ENCODE measurements around the gene SH3YL1.

DNA sequence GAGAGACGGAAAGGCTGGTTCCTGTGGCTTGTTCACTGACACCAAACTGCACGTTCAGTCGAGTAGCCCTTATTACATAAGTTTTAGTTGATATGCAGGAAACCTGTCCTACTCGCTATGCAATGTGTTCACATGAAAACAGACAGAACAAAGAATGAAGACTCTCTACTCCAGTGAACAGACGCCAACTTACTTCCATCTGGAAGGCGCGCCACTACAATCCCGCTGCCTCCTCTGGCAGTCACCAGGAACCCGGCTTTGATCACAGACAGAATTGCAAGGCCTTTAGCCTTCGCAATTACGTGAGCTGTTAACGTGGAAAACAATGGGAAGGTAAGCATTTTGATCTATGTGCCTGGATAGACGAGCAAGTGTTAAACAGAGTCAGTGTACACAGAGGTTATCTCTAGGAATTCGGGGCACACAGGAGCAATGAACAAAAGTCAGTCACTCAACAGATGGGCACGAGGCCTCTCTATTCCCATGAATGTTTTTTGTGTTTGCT, 14.2 kb downstream of the SH3YL1 start:
- TF ChIP-seq, protein P1, sequence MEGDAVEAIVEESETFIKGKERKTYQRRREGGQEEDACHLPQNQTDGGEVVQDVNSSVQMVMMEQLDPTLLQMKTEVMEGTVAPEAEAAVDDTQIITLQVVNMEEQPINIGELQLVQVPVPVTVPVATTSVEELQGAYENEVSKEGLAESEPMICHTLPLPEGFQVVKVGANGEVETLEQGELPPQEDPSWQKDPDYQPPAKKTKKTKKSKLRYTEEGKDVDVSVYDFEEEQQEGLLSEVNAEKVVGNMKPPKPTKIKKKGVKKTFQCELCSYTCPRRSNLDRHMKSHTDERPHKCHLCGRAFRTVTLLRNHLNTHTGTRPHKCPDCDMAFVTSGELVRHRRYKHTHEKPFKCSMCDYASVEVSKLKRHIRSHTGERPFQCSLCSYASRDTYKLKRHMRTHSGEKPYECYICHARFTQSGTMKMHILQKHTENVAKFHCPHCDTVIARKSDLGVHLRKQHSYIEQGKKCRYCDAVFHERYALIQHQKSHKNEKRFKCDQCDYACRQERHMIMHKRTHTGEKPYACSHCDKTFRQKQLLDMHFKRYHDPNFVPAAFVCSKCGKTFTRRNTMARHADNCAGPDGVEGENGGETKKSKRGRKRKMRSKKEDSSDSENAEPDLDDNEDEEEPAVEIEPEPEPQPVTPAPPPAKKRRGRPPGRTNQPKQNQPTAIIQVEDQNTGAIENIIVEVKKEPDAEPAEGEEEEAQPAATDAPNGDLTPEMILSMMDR (conservative IDR thresholded peaks at IDR 0.05 in 1 of 2, IDR thresholded peaks at IDR 0.05 in 1 of 2; ENCODE audit: extremely low read depth in 1 of 2, insufficient read depth in 1 of 2, low read depth in 1 of 2, low read length in 2 of 2) = no peak
- TF ChIP-seq EZH2 (IDR thresholded peaks at IDR 0.05; ENCODE audit: borderline replicate concordance, low read length) = no peak
